MM.1S (cell line): ENCODE results near the gene CRADD.

ENCODE experiments used
- DNase-seq: peaks from one replicate; pipeline ENCODE4 v3.0.0-alpha.2; 2015
- H2AFZ ChIP-seq: fragments of 300-600 bp; sonication (generic); 2 replicates; pipeline ENCODE4 v1.6.0; 2016; ENCODE audit warnings: antibody characterized with exemption, low read length
- H3F3A ChIP-seq: fragments of 300-600 bp; sonication (generic); 2 replicates; pipeline ENCODE4 v1.6.1; 2016; ENCODE audit warnings: mild to moderate bottlenecking, antibody characterized with exemption, low read length, moderate library complexity, mixed read lengths; ENCODE audit not compliant: insufficient read depth
- H3K27ac ChIP-seq: fragments of 300-600 bp; sonication (generic); 2 replicates; pipeline ENCODE4 v1.5.1; 2016; ENCODE audit warnings: mild to moderate bottlenecking, low read length
- H3K27me3 ChIP-seq: fragments of 300-600 bp; sonication (generic); replicated peaks from 2 replicates; pipeline ENCODE4 v1.6.0; 2016; ENCODE audit warnings: low read length; ENCODE audit not compliant: insufficient read depth
- H3K36me3 ChIP-seq: fragments of 300-600 bp; sonication (generic); replicated peaks from 2 replicates; pipeline ENCODE4 v1.6.1; 2016; ENCODE audit warnings: mild to moderate bottlenecking, low read length, mixed read lengths; ENCODE audit not compliant: insufficient read depth
- H3K4me1 ChIP-seq: fragments of 300-600 bp; sonication (generic); 2 replicates; pipeline ENCODE4 v1.6.1; 2016; ENCODE audit warnings: low read length, mixed read lengths
- H3K4me2 ChIP-seq: fragments of 300-600 bp; sonication (generic); 2 replicates; pipeline ENCODE4 v1.6.0; 2016; ENCODE audit warnings: low read depth, low read length
- H3K4me3 ChIP-seq: fragments of 300-600 bp; sonication (generic); 2 replicates; pipeline ENCODE4 v1.5.1; 2016; ENCODE audit warnings: low read length, mixed read lengths
- H3K79me2 ChIP-seq: fragments of 300-600 bp; sonication (generic); 2 replicates; pipeline ENCODE4 v1.6.1; 2016; ENCODE audit warnings: mixed run types, low read length, mixed read lengths
- H3K9ac ChIP-seq: fragments of 300-600 bp; sonication (generic); 2 replicates; pipeline ENCODE4 v1.6.1; 2016; ENCODE audit warnings: low read length, mixed read lengths
- H3K9me2 ChIP-seq: fragments of 300-600 bp; sonication (generic); replicated peaks from 2 replicates; pipeline ENCODE4 v1.6.1; 2016; ENCODE audit warnings: mild to moderate bottlenecking, low read length, mixed read lengths; ENCODE audit not compliant: insufficient read depth
- H3K9me3 ChIP-seq: fragments of 300-600 bp; sonication (generic); replicated peaks from 2 replicates; pipeline ENCODE4 v1.6.1; 2016; ENCODE audit warnings: mild to moderate bottlenecking, low read length, mixed read lengths; ENCODE audit not compliant: insufficient read depth
- H4K20me1 ChIP-seq: fragments of 300-600 bp; sonication (generic); 2 replicates; pipeline ENCODE4 v1.6.1; 2016; ENCODE audit warnings: mild to moderate bottlenecking, low read length, moderate library complexity, mixed read lengths; ENCODE audit not compliant: insufficient read depth
- EZH2 ChIP-seq: fragments of 300-600 bp; sonication (generic); optimal IDR thresholded peaks from 2 replicates; pipeline ENCODE3; 2017; ENCODE audit warnings: low read depth, mild to moderate bottlenecking, antibody characterized with exemption, low read length, mixed read lengths
- EZH2phosphoT487 ChIP-seq: fragments of 300-600 bp; sonication (generic); IDR thresholded peaks from 2 replicates; pipeline ENCODE4 v1.6.1; 2018; ENCODE audit warnings: antibody characterized with exemption, low read length
- TF ChIP-seq, protein P1 (sequence below): fragments of 300-600 bp; sonication (generic); IDR thresholded peaks from 2 replicates; pipeline ENCODE4 v1.5.1; 2016; ENCODE audit warnings: antibody characterized with exemption, low read length, mixed read lengths

Gene CRADD

DNA sequence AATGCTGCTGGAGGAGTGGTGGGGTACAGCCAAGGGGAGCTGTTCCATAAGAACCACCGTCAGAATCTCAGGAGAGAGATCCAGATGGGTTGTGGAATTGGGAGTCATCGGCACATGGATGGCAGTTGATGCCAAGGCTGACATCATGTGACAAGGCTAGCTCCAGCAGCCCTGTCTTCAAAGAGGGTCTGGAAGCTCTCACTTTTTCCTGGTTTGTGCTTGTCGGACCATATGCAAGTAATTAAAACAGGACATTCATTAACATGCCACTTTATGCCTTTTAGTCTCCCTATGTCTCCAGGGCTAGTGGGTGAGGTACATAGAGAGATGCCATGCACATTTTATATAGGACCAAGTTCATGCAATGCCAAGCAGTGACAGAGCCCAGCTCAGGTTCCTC is 211.8 kb downstream of the CRADD start:
- Histone ChIP-seq H3K4me3 (no peak overlapping the region), H3K4me2 (no peak overlapping the region), H3K27me3 (no peaks in the 10 kb centered on the region), H2AFZ (no peak overlapping the region), H3F3A (no peaks in the 10 kb centered on the region), H3K4me1 (no peaks in the 10 kb centered on the region), H3K9me3 (no peaks in the 10 kb centered on the region), H4K20me1 (no peaks in the 10 kb centered on the region), H3K9ac (no peak overlapping the region), H3K9me2 (no peaks in the 10 kb centered on the region), H3K27ac (no peak overlapping the region), H3K79me2 (no peaks in the 10 kb centered on the region), H3K36me3 (no peaks in the 10 kb centered on the region)
- TF ChIP-seq, protein P1, sequence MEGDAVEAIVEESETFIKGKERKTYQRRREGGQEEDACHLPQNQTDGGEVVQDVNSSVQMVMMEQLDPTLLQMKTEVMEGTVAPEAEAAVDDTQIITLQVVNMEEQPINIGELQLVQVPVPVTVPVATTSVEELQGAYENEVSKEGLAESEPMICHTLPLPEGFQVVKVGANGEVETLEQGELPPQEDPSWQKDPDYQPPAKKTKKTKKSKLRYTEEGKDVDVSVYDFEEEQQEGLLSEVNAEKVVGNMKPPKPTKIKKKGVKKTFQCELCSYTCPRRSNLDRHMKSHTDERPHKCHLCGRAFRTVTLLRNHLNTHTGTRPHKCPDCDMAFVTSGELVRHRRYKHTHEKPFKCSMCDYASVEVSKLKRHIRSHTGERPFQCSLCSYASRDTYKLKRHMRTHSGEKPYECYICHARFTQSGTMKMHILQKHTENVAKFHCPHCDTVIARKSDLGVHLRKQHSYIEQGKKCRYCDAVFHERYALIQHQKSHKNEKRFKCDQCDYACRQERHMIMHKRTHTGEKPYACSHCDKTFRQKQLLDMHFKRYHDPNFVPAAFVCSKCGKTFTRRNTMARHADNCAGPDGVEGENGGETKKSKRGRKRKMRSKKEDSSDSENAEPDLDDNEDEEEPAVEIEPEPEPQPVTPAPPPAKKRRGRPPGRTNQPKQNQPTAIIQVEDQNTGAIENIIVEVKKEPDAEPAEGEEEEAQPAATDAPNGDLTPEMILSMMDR = no peak
- TF ChIP-seq EZH2phosphoT487 (no peak), EZH2 (no peak)
- DNase-seq = no peak

DNA sequence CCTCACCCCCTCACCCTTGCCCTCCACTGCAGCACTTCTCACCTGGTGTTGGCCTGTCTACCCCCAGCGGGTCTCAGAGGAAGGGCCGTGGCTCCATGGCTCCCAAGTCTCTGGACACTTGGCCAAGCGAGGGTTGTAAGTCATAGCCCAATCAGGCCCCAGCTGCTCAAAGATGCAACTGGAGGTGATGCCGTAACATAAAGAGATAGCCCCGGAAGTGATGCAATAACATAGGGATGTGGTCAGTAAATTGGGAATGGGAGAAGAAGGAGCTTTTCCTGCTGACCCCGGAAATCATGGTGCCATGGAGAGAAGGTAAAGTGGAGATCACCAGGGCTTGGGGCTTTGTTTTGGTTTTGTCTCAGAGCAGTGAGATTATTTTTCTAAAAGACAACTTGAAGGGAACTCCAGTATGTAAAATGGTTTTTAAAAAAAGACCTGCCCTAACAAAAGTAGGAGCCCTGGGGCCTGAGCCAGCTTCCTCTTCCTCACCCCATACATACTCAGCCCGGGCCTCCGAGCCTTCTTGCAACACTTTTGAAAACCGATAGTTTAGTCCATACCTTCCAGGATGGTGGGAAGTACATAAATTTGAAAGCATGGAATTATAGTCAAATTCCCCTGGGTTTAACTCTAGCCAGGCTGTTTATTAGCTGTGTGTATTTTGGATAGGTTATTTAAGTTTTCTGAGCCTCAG is 212.5 kb downstream of the CRADD start:
- Histone ChIP-seq H3K79me2 (no peaks in the 10 kb centered on the region), H3K9ac (no peak overlapping the region), H3K36me3 (no peaks in the 10 kb centered on the region), H2AFZ (no peak overlapping the region), H3F3A (no peaks in the 10 kb centered on the region), H3K9me3 (no peaks in the 10 kb centered on the region), H3K9me2 (no peaks in the 10 kb centered on the region), H4K20me1 (no peaks in the 10 kb centered on the region), H3K4me1 (no peaks in the 10 kb centered on the region), H3K27me3 (no peaks in the 10 kb centered on the region), H3K4me3 (no peak overlapping the region), H3K4me2 (no peak overlapping the region), H3K27ac (no peak overlapping the region)
- TF ChIP-seq EZH2phosphoT487 = no peak
- no peak for TF ChIP-seq EZH2
- TF ChIP-seq, protein P1 = no peak
- no peak for DNase-seq

DNA sequence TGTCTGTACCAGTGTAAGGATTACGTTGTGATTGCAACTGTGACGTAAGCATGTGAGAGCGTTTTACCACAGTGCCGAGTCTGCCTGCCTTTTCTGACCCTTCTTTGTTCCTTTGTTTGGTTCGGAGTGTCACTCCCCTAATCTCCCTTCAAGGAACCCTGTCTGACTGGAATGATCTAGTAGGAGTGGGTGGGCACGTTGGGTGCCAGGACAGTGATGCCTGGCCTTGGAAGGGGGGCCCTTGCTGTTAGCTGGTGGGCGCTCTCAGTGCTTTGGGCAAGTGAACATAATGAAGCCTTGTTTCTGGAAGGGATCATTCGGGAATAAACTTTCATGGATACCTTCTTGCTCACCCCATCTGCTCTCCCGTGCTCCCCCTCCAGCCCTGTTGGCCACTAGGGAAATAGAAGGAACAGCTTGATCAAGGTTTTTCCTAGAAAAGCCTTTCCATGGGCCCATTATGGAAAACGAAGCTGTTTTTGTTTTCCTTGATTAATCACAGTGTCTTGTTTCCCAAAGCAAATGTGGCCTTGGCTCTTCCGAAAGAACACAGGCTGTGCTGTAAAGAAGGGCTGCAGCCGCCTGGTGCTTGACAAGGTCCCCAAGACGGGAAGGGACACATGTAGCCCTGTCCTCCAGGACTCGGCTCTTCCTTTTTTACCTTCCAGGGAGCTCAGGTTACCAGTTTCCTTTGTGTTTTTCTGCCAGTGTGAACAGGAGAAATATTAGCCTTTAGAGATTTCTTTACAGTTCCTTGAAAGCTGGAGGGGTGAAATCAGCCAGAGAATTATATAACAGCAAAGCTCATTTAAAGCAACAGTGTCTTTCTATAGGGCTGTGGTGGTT is 215.5 kb downstream of the CRADD start:
- Histone ChIP-seq H2AFZ (no peak overlapping the region), H4K20me1 (no peaks in the 10 kb centered on the region), H3K4me1 (no peaks in the 10 kb centered on the region), H3K4me2 (no peak overlapping the region), H3K9me2 (no peaks in the 10 kb centered on the region), H3K9me3 (no peaks in the 10 kb centered on the region), H3K79me2 (no peaks in the 10 kb centered on the region), H3K4me3 (no peak overlapping the region), H3K27me3 (no peaks in the 10 kb centered on the region), H3K27ac (no peak overlapping the region), H3K36me3 (no peaks in the 10 kb centered on the region), H3F3A (no peaks in the 10 kb centered on the region), H3K9ac (no peak overlapping the region)
- TF ChIP-seq, protein P1 = no peak
- TF ChIP-seq EZH2 = no peak
- TF ChIP-seq EZH2phosphoT487 = no peak
- no peak for DNase-seq
